ENCODE measurements around the gene ZNF195. TPM values are rescaled to one million over a fixed set of nuclear protein-coding genes. Genes with fewer than 3 reads are reported as not detected.
"Not testable (repeated sequence)": the region's sequence is repeated elsewhere in the genome, so short reads cannot be mapped to it uniquely, and the experiment has no call there.

Gene ZNF195
- total RNA-seq, 1 donor from 2014 or later: 45.7 TPM

DNA sequence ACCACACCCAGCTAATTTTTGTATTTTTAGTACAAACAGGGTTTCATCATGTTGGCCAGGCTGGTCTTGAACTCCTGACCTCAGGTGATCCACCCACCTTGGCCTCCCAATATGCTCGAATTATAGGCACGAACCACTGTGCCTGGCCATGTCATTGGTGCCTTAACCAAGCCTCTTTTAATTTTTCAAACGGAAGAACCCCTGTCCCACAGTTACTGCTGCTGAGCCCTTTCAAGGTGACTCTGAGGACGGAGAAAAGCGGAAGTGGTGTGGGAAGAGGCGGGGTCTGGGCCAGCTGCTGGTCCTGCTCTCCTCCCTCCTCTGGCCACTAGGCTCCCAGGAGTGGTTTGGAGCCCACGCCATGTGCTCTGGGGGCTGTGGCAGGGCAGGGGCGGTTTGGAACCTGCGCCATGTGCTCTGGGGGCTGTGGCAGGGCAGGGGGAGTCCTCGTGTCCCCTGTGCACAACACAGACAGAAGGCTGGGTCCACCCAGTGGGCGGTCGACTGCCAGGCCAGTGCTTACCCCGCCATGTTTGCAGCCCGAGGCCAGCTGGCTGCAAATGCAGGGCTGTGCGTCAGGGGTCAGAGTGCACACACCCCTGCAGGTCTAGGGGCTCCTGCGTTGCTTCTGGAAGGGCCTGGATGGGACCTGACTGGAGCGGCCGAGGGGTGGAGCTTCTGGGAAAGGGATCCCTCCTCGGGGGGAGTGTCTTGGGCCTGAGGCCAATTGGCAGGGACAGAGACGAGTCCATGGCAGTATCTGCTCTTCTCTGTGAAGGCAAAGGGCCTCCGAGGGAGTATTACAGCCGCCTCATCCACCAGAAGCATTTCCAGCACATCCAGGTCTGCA is 25.4 kb upstream of the ZNF195 start:
- FAIRE-seq; DNase-seq (ENCODE audit: low spot score in 2 of 2): not testable (repeated sequence)

DNA sequence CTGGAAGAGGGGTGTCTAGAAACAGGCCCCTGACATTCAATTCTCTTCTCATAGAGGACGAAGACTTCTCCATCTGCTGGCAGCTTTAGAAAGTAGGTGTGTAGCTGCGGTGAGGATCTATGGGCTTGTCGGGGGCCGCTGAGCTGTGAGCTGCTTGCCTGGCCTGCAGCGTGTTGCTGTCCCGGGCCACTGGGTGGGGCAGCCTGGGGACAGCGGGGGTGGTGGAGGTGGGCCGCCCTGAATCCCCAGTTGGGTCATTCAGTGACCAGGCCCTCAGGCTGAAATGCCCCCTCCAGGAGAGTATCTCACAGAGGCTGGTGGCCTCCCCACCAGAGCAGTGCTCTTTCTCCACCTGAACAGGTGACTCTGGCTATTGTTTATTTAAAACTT is 23.9 kb upstream of the ZNF195 start:
- not testable (repeated sequence) for FAIRE-seq; DNase-seq (ENCODE audit: low spot score in 2 of 2)

DNA sequence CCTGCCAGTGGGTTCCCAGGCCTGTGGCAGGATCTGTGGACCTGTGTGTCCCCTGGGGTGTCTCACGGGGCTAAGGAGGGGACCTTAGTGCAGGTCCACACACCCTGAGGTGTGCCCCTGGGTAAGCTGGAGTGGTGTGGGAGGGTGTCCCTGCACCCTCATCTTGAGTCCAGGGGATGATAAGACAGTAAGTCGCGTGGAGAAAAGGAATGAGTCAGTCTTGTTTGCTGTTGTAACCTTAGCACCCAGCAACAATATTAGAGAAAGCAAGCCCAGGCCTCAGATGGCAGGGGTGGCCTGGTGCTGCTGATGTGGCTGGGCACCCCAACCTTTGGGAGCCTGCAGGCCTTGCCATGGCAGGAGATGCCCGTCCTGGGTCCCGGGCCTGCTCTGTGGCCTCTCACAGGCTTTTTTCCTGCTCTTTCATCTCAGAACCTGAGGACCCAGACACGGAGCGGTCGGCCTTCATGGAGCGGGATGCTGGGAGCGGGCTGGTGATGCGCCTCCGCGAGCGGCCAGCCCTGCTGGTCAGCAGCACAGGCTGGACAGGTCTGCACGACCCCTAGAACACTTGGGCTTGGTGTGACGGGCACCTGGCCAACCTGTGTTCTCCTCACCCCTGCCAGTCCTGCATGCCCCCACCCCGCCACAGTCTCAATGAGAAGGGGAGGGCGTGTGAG is 23.4 kb upstream of the ZNF195 start:
- not testable (repeated sequence) for FAIRE-seq; DNase-seq (ENCODE audit: low spot score in 2 of 2)

DNA sequence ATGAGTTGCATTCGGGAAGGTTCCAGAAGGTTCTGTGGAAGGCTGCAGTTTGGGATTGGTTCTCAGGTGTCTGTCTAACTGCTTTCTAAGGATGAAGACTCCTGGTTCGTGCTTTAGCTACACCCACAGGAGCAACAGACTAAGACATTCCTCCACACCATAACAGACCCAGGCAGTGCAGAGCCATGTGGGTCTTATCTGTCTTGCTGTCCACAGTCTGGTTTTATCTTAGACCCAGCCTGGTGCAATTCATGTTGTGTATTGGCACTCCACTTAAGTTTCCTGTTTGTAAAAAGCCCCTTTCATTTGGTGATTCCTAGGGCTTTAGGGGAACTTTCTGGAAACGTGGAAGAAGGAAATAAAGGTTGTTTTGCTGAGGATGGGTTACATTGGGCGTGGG is 22.1 kb upstream of the ZNF195 start:
- not testable (repeated sequence) for DNase-seq (ENCODE audit: low spot score in 2 of 2); FAIRE-seq

DNA sequence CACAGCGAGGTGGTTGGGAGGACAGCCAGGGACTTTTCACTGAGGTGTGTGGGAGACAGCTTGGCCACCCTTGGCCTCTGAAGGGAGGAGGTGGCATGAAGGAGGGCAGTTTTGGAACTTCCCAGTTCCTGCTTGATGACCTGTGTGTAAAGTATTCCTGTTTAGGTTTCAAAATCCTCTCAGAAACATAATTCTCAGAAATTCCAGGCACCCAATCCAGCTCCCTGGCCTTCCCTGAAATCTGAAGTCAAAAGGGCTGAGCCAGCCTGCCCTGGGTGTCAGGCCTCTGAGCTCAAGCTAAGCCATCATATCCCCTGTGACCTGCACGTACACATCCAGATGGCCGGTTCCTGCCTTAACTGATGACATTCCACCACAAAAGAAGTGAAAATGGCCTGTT is 19.6 kb upstream of the ZNF195 start:
- not testable (repeated sequence) for DNase-seq (ENCODE audit: low spot score in 2 of 2); FAIRE-seq

DNA sequence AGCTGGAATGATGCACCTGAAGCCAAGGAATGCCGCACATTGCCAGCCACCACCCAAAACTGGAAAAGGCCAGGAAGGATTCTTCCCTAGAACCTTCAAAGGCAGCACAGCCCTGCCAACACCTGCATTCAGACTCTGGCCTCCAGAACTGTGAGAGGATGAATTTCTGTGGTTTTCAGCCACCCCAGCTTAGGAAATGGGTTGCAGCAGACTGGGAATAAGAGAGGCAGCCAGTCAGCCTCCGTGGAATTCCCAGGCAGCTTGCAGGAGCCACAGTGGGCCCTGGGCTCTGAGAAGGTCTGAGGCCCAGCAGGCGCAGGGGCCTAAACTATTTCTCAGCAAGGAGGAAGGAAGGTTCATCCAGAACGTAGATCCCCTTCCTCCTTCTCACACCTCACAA is 19.2 kb upstream of the ZNF195 start:
- not testable (repeated sequence) for FAIRE-seq; DNase-seq (ENCODE audit: low spot score in 2 of 2)

DNA sequence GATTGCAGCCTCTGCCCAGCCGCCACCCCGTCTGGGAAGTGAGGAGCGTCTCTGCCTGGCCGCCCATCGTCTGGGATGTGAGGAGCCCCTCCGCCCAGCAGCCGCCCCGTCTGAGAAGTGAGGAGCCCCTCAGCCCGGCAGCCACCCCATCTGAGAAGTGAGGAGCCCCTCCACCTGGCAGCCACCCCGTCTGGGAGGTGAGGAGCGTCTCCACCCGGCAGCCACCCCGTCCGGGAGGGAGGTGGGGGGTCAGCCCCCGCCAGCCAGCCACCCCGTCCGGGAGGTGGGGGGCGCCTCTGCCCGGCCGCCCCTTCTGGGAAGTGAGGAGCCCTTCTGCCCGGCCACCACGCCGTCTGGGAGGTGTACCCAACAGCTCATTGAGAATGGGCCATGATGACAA is 18.3 kb upstream of the ZNF195 start:
- DNase-seq (ENCODE audit: low spot score in 2 of 2); FAIRE-seq: not testable (repeated sequence)

DNA sequence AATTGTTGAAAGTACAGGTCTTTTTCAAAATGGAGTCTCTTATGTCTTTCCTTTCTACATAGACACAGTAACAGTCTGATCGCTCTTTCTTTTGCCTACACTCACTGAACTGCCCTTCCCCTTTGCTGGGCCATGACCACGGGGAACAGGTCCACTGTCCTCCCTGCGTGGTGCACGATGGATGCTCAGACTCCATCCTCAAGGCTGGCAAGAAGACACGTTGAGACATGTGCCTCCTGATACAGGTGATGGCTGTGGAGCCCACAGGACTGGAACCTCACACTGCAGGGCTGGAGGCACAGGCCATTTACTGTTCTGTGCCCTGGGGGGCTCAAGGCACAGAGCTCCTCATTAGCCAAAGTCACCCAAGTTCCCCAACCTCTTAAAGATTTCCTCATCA is 16.5 kb upstream of the ZNF195 start:
- not testable (repeated sequence) for DNase-seq (ENCODE audit: low spot score in 2 of 2)

DNA sequence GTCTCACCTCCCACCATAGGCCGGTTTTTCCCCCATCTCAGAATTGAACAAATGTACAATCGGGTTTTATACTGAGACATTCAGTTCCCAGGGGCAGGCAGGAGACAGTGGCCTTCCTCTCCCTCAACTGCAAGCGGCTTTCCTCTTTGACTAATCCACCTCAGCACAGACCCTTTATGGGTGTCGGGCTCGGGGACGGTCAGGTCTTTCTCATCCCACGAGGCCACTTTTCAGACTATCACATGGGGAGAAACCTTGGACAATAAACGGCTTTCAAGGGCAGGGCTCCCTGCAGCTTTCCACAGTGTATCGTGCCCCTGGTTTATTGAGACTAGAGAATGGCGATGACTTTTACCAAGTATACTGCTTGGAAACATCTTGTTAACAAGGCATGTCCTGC is 16.0 kb upstream of the ZNF195 start:
- not testable (repeated sequence) for DNase-seq (ENCODE audit: low spot score in 2 of 2); FAIRE-seq

More for the DNA sequence above, 16.5 kb upstream of the ZNF195 start:
- not testable (repeated sequence) for FAIRE-seq

DNA sequence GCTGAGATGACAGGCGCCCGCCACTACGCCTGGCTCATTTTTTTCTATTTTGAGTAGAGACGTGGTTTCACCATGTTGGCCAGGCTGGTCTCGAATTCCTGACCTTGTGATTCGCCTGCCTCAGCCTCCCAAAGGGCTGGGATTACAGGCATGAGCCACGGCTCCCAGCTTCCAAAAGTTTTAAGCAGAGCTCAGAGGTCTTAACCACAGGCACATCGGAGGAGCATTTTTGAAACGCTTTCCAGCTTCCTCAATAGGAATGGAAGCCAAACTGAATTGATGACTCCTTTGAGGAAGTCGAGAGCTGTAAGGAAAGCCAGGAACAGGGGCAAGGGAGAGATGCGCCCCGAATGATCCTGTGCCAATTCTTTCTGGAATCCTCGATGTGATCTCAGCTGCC is 14.5 kb upstream of the ZNF195 start:
- DNase-seq (ENCODE audit: low spot score in 2 of 2); FAIRE-seq: not testable (repeated sequence)

DNA sequence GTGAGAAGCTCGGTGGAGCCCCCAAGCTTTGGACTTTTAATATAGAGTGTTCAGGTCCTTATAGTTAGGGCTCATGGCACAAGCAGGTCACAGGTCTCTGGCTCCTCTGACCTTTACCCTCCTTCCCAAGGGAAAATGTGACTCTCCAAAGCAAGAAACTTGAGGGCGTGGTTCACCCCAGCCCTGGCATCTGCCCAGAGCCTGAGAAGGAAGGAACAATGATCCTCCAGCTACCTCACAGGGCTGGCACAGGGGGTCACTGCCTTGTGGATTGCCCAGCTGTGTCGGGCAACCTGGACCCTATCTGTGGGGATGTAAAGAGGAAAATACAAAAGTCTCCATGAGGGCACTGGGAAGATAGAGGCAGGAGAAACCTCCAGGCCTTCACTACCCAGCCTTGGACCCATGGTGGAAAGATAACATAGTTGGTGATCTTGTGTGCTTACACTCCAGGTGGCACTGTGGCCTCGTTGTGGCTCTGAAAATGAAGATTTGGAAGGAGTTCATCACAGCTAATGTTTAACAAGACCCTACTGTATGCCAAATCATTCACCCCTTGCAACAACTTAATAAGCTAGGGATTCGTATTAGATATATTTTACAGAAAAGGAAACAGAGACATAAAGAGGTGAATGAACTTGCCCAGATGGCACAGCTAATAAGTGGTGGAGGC is 3.8 kb upstream of the ZNF195 start:
- no peak for DNase-seq (ENCODE audit: low spot score in 2 of 2)
- FAIRE-seq: no peak

DNA sequence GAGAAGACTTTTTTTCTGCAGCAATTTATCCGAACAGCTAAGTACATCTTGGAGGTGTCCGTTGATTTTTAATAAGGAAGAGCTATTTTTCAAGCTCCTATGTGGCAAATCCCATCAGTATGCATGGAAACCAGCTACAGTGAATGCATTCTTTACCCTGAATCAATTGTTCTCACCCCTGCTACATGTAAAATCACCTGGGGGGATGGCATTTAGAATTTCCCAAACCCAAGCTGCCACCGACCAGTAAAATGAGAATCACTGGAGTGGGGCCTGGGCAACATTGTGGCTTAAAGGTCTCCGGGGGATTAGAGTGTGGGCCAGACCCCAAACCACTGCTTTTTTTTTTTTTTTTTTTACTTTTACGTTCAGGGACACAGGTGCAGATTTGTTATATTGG is 2.8 kb upstream of the ZNF195 start:
- no peak for FAIRE-seq
- no peak for DNase-seq (ENCODE audit: low spot score in 2 of 2)

DNA sequence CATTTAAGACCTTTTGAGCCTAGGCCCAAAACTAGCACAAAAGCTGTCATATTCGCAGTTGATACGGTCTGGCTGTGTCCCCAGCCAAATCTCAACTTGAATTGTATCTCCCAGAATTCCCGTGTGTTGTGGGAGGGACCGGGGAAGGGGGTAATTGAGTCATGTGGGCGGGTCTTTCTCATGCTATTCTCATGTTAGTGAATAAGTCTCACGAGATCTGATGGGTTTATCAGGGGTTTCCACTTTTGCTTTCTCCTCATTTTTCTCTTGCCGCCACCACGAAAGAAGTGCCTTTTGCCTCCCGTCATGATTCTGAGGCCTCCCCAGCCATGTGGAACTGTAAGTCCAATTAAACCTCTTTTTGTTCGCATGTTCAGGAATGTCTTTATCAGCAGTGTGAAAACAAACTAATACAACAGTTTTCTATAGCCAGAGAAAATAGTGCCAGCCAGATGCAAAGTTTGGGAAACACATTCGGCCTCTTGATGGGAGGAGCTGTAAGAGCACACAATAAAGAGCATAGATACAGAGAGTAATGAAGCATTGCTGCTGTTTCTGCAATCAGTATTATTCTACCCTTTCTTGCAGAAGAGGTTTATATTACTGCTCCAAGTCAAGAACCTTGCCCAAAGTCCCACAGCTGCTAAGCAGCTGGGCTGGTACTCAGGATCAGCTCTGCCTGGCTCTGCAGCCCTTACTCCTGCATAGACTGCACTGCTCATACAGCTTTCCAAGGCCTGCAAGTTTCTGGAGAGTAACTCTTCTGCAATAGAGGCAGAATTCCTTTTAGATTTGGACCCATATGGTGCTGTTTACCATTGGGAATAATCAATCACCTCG is 2.0 kb upstream of the ZNF195 start:
- DNase-seq (ENCODE audit: low spot score in 2 of 2): no peak
- FAIRE-seq: no peak

DNA sequence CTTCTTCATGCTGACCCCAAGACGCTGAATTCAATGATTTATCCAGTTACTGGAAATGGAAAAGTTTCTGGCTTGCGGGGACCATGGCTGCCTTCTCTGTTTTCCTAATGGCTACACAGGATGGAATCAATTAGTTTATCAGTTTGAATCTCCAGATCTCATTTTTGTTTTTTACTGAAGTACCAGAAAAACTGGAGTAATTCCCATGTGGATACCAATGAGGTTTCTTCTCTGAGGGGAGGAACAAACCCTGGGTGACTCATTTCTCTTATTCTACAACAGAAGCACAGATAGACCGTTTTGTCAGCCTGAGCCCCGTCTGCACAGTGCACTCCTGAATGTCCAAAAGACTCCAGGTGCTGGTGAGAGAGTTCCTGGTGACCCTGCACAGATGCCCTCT is 3.4 kb downstream of the ZNF195 start:
- no peak for DNase-seq (ENCODE audit: low spot score in 2 of 2)
- FAIRE-seq: no peak

DNA sequence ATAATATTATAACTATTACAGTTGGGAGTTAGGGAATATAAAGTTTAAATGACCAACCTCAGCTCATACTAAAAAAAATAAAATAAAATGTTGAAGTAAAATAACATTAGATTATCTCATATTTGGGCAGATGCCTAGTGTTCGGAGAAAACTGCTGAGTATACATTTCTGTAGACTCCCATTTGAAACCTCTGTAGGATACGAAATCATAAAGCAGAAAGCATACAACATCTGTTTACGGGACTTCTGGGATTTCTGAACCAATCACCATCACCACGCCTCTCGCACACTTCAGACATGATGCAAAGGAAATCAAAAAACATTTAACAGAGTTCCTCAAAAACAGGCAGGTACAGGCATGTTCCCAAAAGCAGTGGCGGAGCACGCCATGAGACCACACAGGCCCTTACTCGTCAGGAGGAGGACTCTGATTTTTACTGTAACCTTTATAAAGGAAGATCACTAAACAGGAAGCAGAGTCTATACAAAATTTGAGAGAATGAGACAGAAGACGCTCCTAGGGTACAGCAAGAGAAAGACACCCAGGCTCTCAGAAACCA is 8.6 kb downstream of the ZNF195 start:
- FAIRE-seq (no peak), DNase-seq (ENCODE audit: low spot score in 2 of 2) (no peak)

DNA sequence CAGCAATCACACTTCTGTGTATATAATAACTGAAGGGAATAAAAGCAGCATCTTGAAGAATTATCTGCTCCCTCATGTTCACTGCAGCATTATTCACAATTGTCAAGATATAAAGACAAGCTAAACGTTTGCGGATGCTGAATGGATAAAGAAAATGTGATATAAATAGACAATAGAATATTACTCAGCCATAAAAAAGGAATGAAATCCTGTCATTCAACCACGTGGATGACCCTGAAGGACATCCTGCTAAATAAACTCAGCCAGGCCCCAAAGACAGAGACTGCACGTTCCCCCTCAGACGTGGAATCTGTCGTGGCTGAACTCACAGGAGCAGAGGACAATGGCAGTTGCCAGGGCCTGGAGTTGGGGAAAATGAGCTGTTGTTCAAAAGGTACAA is 9.6 kb downstream of the ZNF195 start:
- DNase-seq (ENCODE audit: low spot score in 2 of 2) (no peak), FAIRE-seq (no peak)

DNA sequence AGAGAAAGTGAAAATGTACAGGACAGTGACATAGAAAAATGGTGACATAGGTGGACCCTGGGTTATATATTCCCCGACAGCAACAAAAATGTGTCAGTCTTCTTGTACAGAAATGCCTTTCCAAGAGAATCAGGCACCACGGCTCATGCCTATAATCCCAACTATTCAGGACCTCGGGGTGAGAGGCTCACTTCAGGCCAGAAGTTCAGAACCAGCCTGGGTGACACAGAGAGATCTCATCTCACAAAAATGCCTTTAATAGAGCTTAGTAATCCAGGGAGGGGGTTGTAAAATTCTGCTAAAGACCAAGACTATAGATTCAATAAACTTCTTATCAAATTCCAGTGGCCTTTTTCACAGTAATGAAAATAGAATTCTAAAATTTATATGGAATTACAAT is 10.7 kb downstream of the ZNF195 start:
- DNase-seq (ENCODE audit: low spot score in 2 of 2) (no peak), FAIRE-seq (no peak)

DNA sequence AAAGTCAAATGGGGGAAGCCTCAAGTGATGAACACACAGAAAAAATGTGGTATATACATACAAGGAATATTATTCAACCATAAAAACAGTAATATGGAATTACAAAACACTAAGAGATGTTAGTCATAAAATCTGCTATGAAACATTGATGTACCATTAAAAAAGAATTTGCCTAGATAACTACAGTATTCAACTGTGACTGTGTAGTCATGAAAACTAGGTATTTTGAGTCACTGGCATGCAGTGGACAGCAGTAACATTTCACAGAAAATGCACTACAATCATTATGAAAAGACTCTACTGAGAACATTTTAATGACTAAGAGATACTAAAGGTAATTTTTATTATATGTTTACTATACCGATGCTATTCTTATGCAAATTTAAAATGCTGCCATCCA is 11.7 kb downstream of the ZNF195 start:
- DNase-seq (ENCODE audit: low spot score in 2 of 2) (no peak), FAIRE-seq (no peak)

DNA sequence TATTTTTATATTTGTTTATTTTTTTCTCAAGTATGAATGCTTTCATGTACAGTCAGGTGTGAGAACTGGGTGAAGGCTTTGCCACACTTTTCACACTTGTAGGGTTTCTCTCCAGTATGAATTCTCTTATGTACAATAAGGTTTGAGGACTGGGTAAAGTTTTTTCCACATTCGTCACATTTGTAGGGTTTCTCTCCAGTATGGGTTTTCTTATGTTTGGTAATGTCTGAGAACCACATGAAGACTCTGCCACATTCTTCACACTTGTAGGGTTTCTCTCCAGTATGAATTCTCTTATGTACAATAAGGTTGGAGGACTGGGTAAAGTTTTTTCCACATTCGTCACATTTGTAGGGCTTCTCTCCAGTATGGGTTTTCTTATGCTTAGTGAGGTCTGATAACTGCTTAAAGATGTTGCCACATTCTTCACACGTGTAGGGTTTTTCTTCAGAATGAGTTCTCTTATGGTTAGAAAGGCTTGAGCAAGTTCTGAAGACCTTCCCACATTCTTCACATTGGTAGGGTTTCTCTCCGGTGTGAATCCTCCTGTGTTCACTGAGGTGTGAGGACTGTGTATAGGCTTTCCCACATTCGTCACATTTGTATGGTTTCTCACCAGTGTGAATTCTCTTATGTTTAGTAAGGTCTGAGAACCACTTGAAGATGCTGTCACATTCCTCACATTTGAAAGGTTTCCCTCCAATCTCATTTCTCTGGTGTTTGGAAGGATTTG is 19.7 kb downstream of the ZNF195 start:
- no peak for DNase-seq (ENCODE audit: low spot score in 2 of 2)
- FAIRE-seq: no peak
